ENCODE data around the gene DPP9. TPM values are rescaled to one million over a fixed set of nuclear protein-coding genes. Genes with fewer than 3 reads are reported as not detected.

Gene DPP9
- total and polyA plus RNA-seq, 2 of the 13 experiments (the other 11 are each of a cell fraction or from before 2014, with no cell fraction given): 8.4 to 25.8 TPM

- TF ChIP-seq, protein P1, sequence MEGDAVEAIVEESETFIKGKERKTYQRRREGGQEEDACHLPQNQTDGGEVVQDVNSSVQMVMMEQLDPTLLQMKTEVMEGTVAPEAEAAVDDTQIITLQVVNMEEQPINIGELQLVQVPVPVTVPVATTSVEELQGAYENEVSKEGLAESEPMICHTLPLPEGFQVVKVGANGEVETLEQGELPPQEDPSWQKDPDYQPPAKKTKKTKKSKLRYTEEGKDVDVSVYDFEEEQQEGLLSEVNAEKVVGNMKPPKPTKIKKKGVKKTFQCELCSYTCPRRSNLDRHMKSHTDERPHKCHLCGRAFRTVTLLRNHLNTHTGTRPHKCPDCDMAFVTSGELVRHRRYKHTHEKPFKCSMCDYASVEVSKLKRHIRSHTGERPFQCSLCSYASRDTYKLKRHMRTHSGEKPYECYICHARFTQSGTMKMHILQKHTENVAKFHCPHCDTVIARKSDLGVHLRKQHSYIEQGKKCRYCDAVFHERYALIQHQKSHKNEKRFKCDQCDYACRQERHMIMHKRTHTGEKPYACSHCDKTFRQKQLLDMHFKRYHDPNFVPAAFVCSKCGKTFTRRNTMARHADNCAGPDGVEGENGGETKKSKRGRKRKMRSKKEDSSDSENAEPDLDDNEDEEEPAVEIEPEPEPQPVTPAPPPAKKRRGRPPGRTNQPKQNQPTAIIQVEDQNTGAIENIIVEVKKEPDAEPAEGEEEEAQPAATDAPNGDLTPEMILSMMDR (CRISPR knock-in tag; IDR thresholded peaks at IDR 0.05): no peak
- TF ChIP-seq, protein P2, sequence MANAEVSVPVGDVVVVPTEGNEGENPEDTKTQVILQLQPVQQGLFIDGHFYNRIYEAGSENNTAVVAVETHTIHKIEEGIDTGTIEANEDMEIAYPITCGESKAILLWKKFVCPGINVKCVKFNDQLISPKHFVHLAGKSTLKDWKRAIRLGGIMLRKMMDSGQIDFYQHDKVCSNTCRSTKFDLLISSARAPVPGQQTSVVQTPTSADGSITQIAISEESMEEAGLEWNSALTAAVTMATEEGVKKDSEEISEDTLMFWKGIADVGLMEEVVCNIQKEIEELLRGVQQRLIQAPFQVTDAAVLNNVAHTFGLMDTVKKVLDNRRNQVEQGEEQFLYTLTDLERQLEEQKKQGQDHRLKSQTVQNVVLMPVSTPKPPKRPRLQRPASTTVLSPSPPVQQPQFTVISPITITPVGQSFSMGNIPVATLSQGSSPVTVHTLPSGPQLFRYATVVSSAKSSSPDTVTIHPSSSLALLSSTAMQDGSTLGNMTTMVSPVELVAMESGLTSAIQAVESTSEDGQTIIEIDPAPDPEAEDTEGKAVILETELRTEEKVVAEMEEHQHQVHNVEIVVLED (CRISPR knock-in tag; IDR thresholded peaks at IDR 0.05; ENCODE audit: borderline replicate concordance): 0 out of 2 replicates have a peak, but pooled peaks have one; percentile 45
- no peak for TF ChIP-seq ZNF484 (CRISPR knock-in tag; IDR thresholded peaks at IDR 0.05; ENCODE audit: borderline replicate concordance, low read depth)
- no peak for TF ChIP-seq CCAR2 (optimal IDR thresholded peaks at IDR 0.05; ENCODE audit: low read depth, low read length)
- 0 out of 2 replicates have a peak, but pooled peaks have one; percentile 24 for TF ChIP-seq ZNF263 (CRISPR knock-in tag; IDR thresholded peaks at IDR 0.05)
- peak; percentile 76; the same call in 1 of the 2 replicates for TF ChIP-seq TGIF2 (CRISPR knock-in tag; IDR thresholded peaks at IDR 0.05)
- TF ChIP-seq ZNF281 (CRISPR knock-in tag; IDR thresholded peaks at IDR 0.05; ENCODE audit: borderline replicate concordance): peak; percentile 70; the same call in 1 of the 2 replicates
- TF ChIP-seq ZBTB7B (CRISPR knock-in tag; IDR thresholded peaks at IDR 0.05): peak; percentile 81
- TF ChIP-seq NFIC (IDR thresholded peaks at IDR 0.05; ENCODE audit: low read length): no peak
- no peak for TF ChIP-seq HCFC1 (IDR thresholded peaks at IDR 0.05; ENCODE audit: low read depth, low read length)
- TF ChIP-seq ZNF773 (CRISPR knock-in tag; IDR thresholded peaks at IDR 0.05; ENCODE audit: borderline replicate concordance): no peak
- no peak for TF ChIP-seq ZNF333 (CRISPR knock-in tag; IDR thresholded peaks at IDR 0.05; ENCODE audit: borderline replicate concordance)
- peak; percentile 24; the same call in 1 of the 2 replicates for TF ChIP-seq ZBTB38 (CRISPR knock-in tag; IDR thresholded peaks at IDR 0.05)
- no peak for TF ChIP-seq HOMEZ (CRISPR knock-in tag; IDR thresholded peaks at IDR 0.05; ENCODE audit: low read depth)
- no peak for TF ChIP-seq JUNB (CRISPR knock-in tag; IDR thresholded peaks at IDR 0.05; ENCODE audit: borderline replicate concordance)
- TF ChIP-seq XBP1 (CRISPR knock-in tag; IDR thresholded peaks at IDR 0.05): no peak
- no peak for TF ChIP-seq SAFB2 (CRISPR knock-in tag; IDR thresholded peaks at IDR 0.05; ENCODE audit: borderline replicate concordance, low read depth)
- TF ChIP-seq, protein P3, sequence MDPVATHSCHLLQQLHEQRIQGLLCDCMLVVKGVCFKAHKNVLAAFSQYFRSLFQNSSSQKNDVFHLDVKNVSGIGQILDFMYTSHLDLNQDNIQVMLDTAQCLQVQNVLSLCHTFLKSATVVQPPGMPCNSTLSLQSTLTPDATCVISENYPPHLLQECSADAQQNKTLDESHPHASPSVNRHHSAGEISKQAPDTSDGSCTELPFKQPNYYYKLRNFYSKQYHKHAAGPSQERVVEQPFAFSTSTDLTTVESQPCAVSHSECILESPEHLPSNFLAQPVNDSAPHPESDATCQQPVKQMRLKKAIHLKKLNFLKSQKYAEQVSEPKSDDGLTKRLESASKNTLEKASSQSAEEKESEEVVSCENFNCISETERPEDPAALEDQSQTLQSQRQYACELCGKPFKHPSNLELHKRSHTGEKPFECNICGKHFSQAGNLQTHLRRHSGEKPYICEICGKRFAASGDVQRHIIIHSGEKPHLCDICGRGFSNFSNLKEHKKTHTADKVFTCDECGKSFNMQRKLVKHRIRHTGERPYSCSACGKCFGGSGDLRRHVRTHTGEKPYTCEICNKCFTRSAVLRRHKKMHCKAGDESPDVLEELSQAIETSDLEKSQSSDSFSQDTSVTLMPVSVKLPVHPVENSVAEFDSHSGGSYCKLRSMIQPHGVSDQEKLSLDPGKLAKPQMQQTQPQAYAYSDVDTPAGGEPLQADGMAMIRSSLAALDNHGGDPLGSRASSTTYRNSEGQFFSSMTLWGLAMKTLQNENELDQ (CRISPR knock-in tag; IDR thresholded peaks at IDR 0.05; ENCODE audit: borderline replicate concordance): no peak
- peak; percentile 71; the same call in 1 of the 2 replicates for TF ChIP-seq KLF12 (CRISPR knock-in tag; IDR thresholded peaks at IDR 0.05; ENCODE audit: borderline replicate concordance)
Measured at GRCh38 chr19:4639531-4640246, 84.0 kb downstream of the DPP9 start (continued).
